ENCODE measurements around the gene MARK2.

MARK2 gene

DNA sequence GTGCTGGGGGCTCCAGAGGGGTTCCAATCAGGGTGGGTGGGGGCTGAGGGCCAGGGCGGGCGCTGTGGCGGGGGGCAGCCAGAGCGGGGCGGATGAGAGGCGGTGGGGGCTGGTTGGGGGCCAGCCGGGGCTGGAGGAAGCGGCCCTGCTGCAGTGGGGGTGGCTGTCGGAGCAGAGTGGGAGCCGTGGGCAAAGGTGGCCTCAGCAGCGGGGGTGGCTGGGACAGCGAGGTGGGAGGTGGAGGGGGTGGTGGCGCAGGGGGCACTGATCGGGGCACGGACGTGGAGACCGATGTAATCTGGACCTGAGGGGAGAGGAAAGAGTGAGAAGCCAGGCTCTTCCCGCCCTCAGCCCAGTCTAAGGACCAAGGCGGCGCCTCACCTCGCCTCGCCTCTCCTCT is 73.0 kb downstream of the MARK2 start:
- no peak for DNase-seq

GRCh38 chr11:63912678-63913077 is 73.8 kb downstream of the MARK2 start:
- no peak for DNase-seq

- DNase-seq: no peak
Measured at GRCh38 chr11:63913866-63914830, 75.2 kb downstream of the MARK2 start.

- no peak for DNase-seq
Measured at GRCh38 chr11:63914896-63915691, 76.2 kb downstream of the MARK2 start.

- peak; percentile 57 for DNase-seq
Measured at GRCh38 chr11:63915961-63916836, 77.3 kb downstream of the MARK2 start.

GRCh38 chr11:63916837-63917691 is 78.2 kb downstream of the MARK2 start, which contains the start of gene RCOR2:
TSS of gene RCOR2 (minus strand) at chr11:63917164. CDS start at chr11:63916456, 708 bp downstream.
- DNase-seq: peak; percentile 77

DNA sequence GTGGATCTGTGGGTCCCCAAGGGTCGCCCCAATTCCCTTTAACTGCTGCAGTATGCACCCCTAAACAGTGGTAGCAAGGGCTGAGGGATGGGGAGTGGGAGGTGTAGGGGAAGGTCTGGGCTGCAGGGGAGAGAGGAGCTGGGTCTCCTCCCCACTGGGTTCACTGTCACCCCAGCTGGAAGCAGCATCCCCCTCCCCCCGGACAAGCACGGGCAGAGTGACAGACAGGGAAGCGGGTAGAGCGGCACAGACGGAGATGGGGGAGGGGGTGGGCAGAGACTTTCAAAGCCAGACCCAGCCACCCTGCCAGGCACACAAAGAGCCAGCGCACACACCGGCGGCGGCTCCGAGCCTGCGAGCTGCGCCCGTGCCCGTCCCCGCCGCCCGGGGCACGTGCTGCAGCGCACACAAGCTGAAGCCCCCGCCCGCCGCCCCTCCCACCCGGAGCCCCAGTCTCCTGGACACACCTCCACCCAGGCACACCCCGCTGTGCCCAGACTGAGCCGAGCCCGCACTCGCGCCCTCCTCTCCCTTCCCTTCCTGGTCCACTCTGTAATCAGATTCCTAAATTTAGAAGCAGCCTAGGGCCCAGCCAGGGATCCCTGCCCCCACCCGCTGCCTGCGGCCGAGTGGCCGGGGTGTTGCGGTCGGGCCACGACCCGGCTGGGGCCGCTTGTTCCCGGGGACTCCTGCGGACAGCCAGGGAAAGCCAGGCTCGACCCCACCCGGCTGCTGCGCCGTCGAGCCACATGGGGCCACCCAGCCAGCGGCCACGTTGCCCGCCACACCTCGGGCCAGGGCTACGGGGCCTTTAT is 79.0 kb downstream of the MARK2 start:
- peak; percentile 43 for DNase-seq

GRCh38 chr11:63918507-63919191 is 79.7 kb downstream of the MARK2 start:
- DNase-seq: no peak

DNA sequence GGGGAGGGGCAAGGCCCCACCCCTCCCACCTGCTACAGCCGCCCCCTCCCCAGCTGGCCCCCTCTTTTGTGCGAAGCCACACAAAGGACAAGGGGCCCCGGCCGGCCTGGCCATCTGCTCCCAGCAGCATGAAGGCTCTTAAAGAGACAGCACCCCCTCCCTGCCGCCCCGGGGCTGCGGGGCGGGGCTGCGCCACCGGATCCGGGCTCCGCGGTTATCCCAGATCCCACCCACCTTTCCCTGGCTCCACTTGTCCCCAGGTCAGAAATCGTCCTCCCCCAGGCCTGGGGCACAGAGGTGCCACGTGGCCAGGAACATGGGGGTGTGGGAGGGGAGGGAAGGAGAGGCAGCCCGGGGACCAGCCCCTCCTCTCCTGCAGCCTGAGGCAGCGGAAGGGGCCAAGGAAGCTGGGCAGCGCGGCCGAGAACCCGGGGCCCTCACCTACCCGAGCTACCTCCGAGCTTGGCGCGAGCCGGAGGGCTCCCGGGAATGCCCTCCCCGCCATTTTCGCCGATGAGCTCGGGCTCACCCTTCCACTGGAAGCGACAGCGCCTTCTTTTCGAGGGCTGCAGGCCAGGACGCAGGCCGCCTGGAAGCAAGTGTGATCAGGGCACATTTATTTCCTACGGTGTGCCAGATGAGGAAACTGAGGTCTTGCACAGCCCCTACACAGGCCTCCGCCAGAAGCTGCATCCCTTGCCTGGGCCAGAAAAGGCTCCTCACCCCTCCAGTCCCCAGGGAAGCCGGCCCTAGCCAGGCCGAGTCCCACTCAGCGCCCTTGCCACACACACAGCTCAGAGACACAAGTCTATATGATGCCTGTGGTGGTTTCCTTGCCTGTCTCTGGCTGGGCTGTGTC is 80.6 kb downstream of the MARK2 start:
- DNase-seq: no peak

- no peak for DNase-seq
Measured at GRCh38 chr11:63920126-63920938, 81.4 kb downstream of the MARK2 start.

DNA sequence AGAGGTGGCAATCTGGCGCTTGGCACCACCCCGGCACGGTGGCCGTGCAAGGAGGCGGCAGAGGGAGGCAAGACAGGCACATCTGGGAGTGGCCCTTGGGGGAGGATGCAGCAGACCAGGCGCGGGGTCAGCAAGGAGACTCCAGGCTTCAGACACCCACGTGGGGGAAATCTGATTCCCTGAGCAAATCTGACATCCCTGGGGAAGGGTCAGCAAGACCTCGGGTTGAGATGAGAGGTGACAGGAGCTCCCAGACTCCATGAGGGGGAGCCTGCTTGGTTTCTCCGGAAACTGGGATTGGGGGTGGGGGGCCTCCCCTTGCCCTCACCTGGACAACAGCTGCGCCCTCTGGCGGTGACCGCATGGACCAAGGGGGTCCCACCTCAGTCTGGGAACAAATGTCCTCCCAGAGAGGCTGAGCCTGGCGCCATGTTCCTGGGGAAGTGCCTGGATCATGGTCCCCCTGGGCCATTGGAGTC is 82.1 kb downstream of the MARK2 start:
- peak; percentile 52 for DNase-seq

- DNase-seq: no peak
Measured at GRCh38 chr11:63922673-63923192, 83.8 kb downstream of the MARK2 start.

GRCh38 chr11:63923319-63923718 is 84.4 kb downstream of the MARK2 start:
- DNase-seq: no peak

DNA sequence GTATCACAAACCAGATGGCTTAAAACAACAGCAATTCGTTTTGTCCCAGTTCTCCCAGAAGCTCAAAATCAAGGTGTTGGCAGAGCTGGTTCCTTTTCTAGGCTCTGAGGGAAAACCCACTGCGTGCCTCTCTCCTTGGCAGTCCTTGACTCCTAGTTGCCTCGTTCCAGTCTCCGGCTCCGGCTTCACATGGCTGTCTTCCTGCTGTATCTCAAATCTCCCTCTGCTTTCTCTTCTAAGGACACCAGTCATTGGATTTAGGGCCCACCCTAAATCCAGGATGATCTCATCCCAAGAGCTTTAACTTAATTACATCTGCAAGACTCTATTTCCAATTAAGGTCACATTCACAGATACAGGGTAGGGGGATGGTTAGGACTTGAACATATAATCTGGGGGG is 90.7 kb downstream of the MARK2 start:
- DNase-seq: no peak

GRCh38 chr11:63931045-63931444 is 92.1 kb downstream of the MARK2 start:
- no peak for DNase-seq

- DNase-seq: no peak
Measured at GRCh38 chr11:63931876-63932275, 93.0 kb downstream of the MARK2 start.

DNA sequence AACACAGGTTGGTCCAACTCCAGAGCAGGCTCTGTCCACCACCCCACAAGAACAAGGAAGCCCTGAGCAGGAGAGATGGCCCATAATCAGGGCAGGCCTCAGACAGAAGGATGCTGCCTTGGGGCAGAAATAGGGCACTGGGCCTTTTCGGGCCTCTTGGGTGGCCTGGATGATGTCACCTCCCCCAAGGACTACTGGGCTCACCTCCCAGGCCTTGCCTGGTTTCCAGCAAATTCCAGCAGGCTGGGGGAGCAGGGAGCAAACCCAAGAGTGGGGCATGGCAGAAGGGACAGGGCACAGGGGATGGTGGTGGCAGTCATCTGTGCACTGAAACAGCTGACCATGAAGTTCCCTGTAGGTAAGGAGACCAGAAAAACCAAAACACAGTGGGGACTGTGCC is 94.5 kb downstream of the MARK2 start:
- DNase-seq: no peak

Measured in stimulated activated CD4-positive, alpha-beta T cell treated with anti-CD3 and anti-CD28 coated beads, Interleukin-15, amount 100 ng/mL, for 24 hours (primary cell).